Left renal cortex interstitium (tissue), 4 donors: Measurements from ENCODE around the gene TPPP3. TPM values are rescaled to one million over a fixed set of nuclear protein-coding genes. Genes with fewer than 3 reads are reported as not detected.

Experiments
- DNase-seq, 4 donors: peaks; one replicate each; pipeline ENCODE4 v3.0.0-alpha.2; 2013; ENCODE audit warnings: low read depth in 4 of 4, low spot score in 2 of 4, missing footprints in 1 of 4
- polyA plus RNA-seq, 4 donors: library from polyadenylated mRNA; unstranded; fragments of 120-200 nt; gene quantifications; one replicate each; pipeline ENCODE4 v1.2.1, GENCODE V29; 2013; ENCODE audit not compliant: insufficient read length in 4 of 4

Gene TPPP3
- 10 to 100 TPM; 52.9 to 79.1 (median 57.8) TPM for polyA plus RNA-seq

- DNase-seq = peak in 1 of 4 donors; percentile 78
Measured at GRCh38 chr16:67393111-67393787, at the start of gene TPPP3. Gene TPPP3, minus strand, starts transcription at chr16:67393498. Its CDS starts 2,387 bp downstream, at chr16:67391111.

GRCh38 chr16:67442581-67443255 is 49.4 kb upstream of the TPPP3 start:
- no peak for DNase-seq

- DNase-seq = no peak
Measured at GRCh38 chr16:67441907-67442306, 48.6 kb upstream of the TPPP3 start.

- DNase-seq = no peak
Measured at GRCh38 chr16:67441271-67441753, 48.0 kb upstream of the TPPP3 start.

GRCh38 chr16:67438824-67439393 is 45.6 kb upstream of the TPPP3 start:
- no peak for DNase-seq

GRCh38 chr16:67438098-67438791 is 44.9 kb upstream of the TPPP3 start:
- DNase-seq = no peak

- DNase-seq = no peak
Measured at GRCh38 chr16:67437513-67437912, 44.2 kb upstream of the TPPP3 start.

GRCh38 chr16:67436640-67437193 is 43.4 kb upstream of the TPPP3 start:
- DNase-seq = no peak

- no peak for DNase-seq
Measured at GRCh38 chr16:67435758-67436164, 42.5 kb upstream of the TPPP3 start.

- DNase-seq = no peak
Measured at GRCh38 chr16:67433131-67433719, 39.9 kb upstream of the TPPP3 start.

GRCh38 chr16:67432506-67432890 is 39.2 kb upstream of the TPPP3 start:
- no peak for DNase-seq

- DNase-seq = no peak
Measured at GRCh38 chr16:67431775-67432505, 38.6 kb upstream of the TPPP3 start.

- DNase-seq = no peak
Measured at GRCh38 chr16:67430977-67431774, 37.9 kb upstream of the TPPP3 start, which contains the start of gene HSD11B2. Gene HSD11B2, plus strand, starts transcription at chr16:67431121. Its CDS starts 128 bp downstream, at chr16:67431249.

GRCh38 chr16:67430504-67430976 is 37.2 kb upstream of the TPPP3 start:
- DNase-seq = no peak

GRCh38 chr16:67429799-67430503 is 36.7 kb upstream of the TPPP3 start:
- no peak for DNase-seq

GRCh38 chr16:67429053-67429798 is 35.9 kb upstream of the TPPP3 start:
- no peak for DNase-seq

GRCh38 chr16:67428146-67428731 is 34.9 kb upstream of the TPPP3 start:
- DNase-seq = peak in 1 of 4 donors; percentile 42
